ENCODE results near the gene FOXC1.

Gene FOXC1

DNA sequence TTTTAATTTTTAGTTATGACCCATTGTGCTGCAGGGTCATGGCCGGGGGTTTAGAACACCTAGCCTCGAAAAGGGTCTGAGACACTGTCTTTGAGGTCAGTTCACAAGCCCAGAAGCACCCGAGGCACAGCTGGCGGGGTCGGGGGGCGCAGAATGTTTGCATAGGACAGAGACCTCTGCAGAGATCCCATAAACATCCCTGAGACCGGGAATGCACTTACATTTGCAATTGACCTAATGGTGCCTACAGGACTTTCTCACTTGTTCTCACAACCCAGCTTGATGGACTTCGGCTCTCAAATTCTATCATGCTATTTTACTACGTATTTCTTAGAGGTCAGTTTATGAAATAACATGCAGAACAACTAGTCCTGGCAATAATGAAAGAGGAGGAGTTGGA lies 33.5 kb upstream of the FOXC1 start:
- no peaks in the 10 kb centered on the region for H3K9me3 ChIP-seq
- peaks cover 9% of the 10 kb centered on the region; the same call in 1 of the 2 replicates for H3K4me1 ChIP-seq
- H3K27me3 ChIP-seq: no peaks in the 10 kb centered on the region; the same call in 1 of the 2 replicates
- no peaks in the 10 kb centered on the region for H3K36me3 ChIP-seq
- DNase-seq: no peak
- TF ChIP-seq, protein P1, sequence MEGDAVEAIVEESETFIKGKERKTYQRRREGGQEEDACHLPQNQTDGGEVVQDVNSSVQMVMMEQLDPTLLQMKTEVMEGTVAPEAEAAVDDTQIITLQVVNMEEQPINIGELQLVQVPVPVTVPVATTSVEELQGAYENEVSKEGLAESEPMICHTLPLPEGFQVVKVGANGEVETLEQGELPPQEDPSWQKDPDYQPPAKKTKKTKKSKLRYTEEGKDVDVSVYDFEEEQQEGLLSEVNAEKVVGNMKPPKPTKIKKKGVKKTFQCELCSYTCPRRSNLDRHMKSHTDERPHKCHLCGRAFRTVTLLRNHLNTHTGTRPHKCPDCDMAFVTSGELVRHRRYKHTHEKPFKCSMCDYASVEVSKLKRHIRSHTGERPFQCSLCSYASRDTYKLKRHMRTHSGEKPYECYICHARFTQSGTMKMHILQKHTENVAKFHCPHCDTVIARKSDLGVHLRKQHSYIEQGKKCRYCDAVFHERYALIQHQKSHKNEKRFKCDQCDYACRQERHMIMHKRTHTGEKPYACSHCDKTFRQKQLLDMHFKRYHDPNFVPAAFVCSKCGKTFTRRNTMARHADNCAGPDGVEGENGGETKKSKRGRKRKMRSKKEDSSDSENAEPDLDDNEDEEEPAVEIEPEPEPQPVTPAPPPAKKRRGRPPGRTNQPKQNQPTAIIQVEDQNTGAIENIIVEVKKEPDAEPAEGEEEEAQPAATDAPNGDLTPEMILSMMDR (IDR thresholded peaks at IDR 0.05; ENCODE audit: low read depth, low read length): no peak
- H3K4me3 ChIP-seq (ENCODE audit: low read depth, low read length): no peak overlapping the region

- TF ChIP-seq, protein P1 (IDR thresholded peaks at IDR 0.05; ENCODE audit: low read depth, low read length): no peak
- no peak for DNase-seq
- Histone ChIP-seq H3K9me3 (no peaks in the 10 kb centered on the region), H3K27me3 (no peaks in the 10 kb centered on the region; the same call in 1 of the 2 replicates), H3K36me3 (no peaks in the 10 kb centered on the region), H3K4me1 (peaks cover 9% of the 10 kb centered on the region; the same call in 1 of the 2 replicates), H3K4me3 (ENCODE audit: low read depth, low read length) (no peak overlapping the region)
Measured at GRCh38 chr6:1576711-1577110, 33.0 kb upstream of the FOXC1 start.

DNA sequence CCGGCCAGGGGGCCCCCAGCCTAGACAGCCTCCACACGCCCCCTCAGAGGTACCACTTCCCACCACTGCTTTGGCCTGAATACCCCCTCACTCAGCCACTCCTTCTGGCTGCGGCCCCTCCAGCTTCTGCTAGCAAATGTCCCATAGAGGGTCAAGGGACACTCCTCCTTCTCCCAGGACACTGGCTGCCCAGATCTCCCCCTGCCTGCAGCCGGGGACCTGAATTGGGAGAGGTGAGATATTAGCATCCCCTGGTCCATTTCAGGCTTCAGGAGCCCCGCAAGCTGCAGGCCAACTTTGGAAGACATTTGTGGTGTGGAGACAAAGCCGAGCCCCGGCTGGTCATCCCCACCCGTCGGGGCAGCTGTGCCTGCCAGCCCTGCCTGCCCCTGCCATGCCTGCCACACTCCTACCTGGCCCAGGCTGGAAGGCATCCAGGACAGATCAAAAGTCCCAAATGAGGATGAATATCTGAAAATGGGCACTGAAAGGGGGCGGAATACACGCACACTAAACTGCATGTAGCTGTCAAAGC lies 32.5 kb upstream of the FOXC1 start:
- TF ChIP-seq, protein P1 (IDR thresholded peaks at IDR 0.05; ENCODE audit: low read depth, low read length): no peak
- Histone ChIP-seq H3K9me3 (no peaks in the 10 kb centered on the region), H3K4me3 (ENCODE audit: low read depth, low read length) (no peak overlapping the region), H3K4me1 (peaks cover 9% of the 10 kb centered on the region; the same call in 1 of the 2 replicates), H3K36me3 (no peaks in the 10 kb centered on the region), H3K27me3 (peaks cover 5% of the 10 kb centered on the region)
- no peak for DNase-seq

DNA sequence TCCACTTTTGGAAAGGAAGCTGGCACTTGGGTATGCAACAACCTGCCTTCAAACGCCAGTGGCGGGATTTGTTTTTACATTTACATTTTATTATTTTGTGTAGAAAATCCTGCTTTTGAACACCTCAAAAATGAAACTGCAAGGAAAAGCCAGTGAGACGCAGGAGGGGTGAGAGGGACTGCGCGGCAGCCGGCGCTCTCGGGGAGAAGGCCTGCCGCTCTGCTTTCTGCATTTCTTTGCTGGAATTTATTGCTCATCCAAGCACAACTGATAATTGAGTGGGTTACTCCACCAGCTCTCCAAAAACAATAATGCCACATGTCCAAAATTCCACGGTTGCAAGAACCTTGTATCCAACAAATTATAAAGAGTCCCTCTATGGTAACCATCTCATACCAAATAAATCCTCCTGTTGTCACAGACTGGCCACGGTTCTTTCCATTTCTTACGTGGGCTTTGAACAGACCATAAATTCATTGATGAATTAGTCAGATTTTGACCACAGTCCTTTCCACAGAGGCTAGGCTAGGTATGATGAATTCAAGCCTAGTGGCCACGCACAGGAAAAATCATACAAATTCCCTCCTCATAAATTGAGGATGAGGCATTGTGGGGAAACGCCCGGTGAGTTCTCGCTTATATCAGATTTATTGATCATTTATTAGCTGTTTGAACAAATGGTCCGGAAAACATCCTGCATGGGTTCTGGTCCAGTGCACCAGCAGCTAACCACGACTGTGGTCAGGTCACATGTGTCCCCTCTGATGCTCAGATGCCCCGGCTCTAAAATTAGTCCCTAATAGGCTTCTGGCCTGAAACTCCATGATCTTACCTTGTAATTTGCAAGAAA lies 31.6 kb upstream of the FOXC1 start:
- H3K27me3 ChIP-seq: peaks cover 10% of the 10 kb centered on the region
- no peak for DNase-seq
- H3K4me3 ChIP-seq (ENCODE audit: low read depth, low read length): no peak overlapping the region
- H3K9me3 ChIP-seq: no peaks in the 10 kb centered on the region
- TF ChIP-seq, protein P1 (IDR thresholded peaks at IDR 0.05; ENCODE audit: low read depth, low read length): no peak
- peaks cover 9% of the 10 kb centered on the region; the same call in 1 of the 2 replicates for H3K4me1 ChIP-seq
- H3K36me3 ChIP-seq: no peaks in the 10 kb centered on the region

GRCh38 chr6:1579096-1579495 lies 30.6 kb upstream of the FOXC1 start:
- DNase-seq: no peak
- Histone ChIP-seq H3K36me3 (no peaks in the 10 kb centered on the region), H3K9me3 (no peaks in the 10 kb centered on the region), H3K4me3 (ENCODE audit: low read depth, low read length) (no peak overlapping the region), H3K4me1 (peaks cover 9% of the 10 kb centered on the region; the same call in 1 of the 2 replicates), H3K27me3 (peaks cover 20% of the 10 kb centered on the region)
- TF ChIP-seq, protein P1 (IDR thresholded peaks at IDR 0.05; ENCODE audit: low read depth, low read length): no peak

GRCh38 chr6:1580109-1580508 lies 29.6 kb upstream of the FOXC1 start:
- no peaks in the 10 kb centered on the region for H3K36me3 ChIP-seq
- no peaks in the 10 kb centered on the region for H3K9me3 ChIP-seq
- no peak for DNase-seq

More at GRCh38 chr6:1580109-1580508, 29.6 kb upstream of the FOXC1 start:
- Histone ChIP-seq H3K4me1 (peaks cover 4% of the 10 kb centered on the region; the same call in 1 of the 2 replicates), H3K4me3 (ENCODE audit: low read depth, low read length) (no peak overlapping the region), H3K27me3 (peaks cover 28% of the 10 kb centered on the region)
- TF ChIP-seq, protein P1 (IDR thresholded peaks at IDR 0.05; ENCODE audit: low read depth, low read length): no peak
